IMR-90 (cell line): ENCODE data around the gene ATP1A2. TPM values are rescaled to one million over a fixed set of nuclear protein-coding genes. Genes with fewer than 3 reads are reported as not detected.

Experiments
- ATAC-seq: fragments of 200-7000 bp; cut with Tn5 transposase; 2 replicates; pipeline ENCODE4 v1.9.1; 2020; ENCODE audit warnings: low read depth, mild to moderate bottlenecking, moderate library complexity
- BruUV-seq: library from RNA; stranded (reverse); fragments of 400-500 nt; replicated peaks from 2 replicates; lab custom pipeline; 2021; lab: Mats Ljungman, UMichigan
- CTCF ChIA-PET: fragments of 300-600 bp; formaldehyde crosslinking; extraction: SDS; loops from one replicate; lab custom pipeline; 2021; ENCODE audit warnings: antibody characterized with exemption; lab: Yijun Ruan, JAX
- POLR2A ChIA-PET: fragments of 300-600 bp; sonication (Branson Sonifier 250); formaldehyde crosslinking; loops from one replicate; lab custom pipeline; 2022; ENCODE audit warnings: antibody characterized with exemption; ENCODE audit not compliant: unreplicated experiment; lab: Charles Lee
- DNase-seq: peaks from one replicate; pipeline ENCODE4 v3.0.0; 2013
- H2AFZ ChIP-seq: replicated peaks from 2 replicates; pipeline ENCODE3; 2013; ENCODE audit warnings: low read length, mild to moderate bottlenecking; ENCODE audit not compliant: poor library complexity
- H2AK5ac ChIP-seq: 2 replicates; pipeline ENCODE4 v1.6.1; 2013; ENCODE audit warnings: low read depth, low read length, inconsistent platforms
- H2AK9ac ChIP-seq: replicated peaks from 2 replicates; pipeline ENCODE3; 2013; ENCODE audit warnings: mild to moderate bottlenecking, low read depth, low read length, moderate library complexity; ENCODE audit not compliant: poor library complexity
- H2BK120ac ChIP-seq: 2 replicates; pipeline ENCODE4 v1.6.1; 2013; ENCODE audit warnings: low read depth, low read length, inconsistent platforms
- H2BK15ac ChIP-seq: 3 replicates; pipeline ENCODE4 v1.6.1; 2013; ENCODE audit warnings: low read depth, low read length, inconsistent platforms
- H2BK20ac ChIP-seq: 2 replicates; pipeline ENCODE4 v1.6.1; 2013; ENCODE audit warnings: low read depth, mild to moderate bottlenecking, inconsistent platforms, low read length, moderate library complexity
- H2BK5ac ChIP-seq: 2 replicates; pipeline ENCODE4 v1.6.1; 2013; ENCODE audit warnings: mild to moderate bottlenecking, low read depth, low read length, inconsistent platforms; ENCODE audit not compliant: poor library complexity, severe bottlenecking
- H3K14ac ChIP-seq: replicated peaks from 2 replicates; pipeline ENCODE4 v1.6.1; 2013; ENCODE audit warnings: low read depth, low read length, inconsistent platforms
- H3K18ac ChIP-seq: 2 replicates; pipeline ENCODE4 v1.6.1; 2013; ENCODE audit warnings: low read depth, low read length, control low read depth
- H3K23ac ChIP-seq: 2 replicates; pipeline ENCODE4 v1.6.1; 2013; ENCODE audit warnings: low read depth, low read length, inconsistent platforms
- H3K27ac ChIP-seq: 2 replicates; pipeline ENCODE4 v1.5.1; 2013; ENCODE audit warnings: mild to moderate bottlenecking, control low read depth, low read length; ENCODE audit not compliant: insufficient read depth
- H3K27me3 ChIP-seq: 2 replicates; pipeline ENCODE4 v1.6.1; 2013; ENCODE audit warnings: low read length; ENCODE audit not compliant: control insufficient read depth, insufficient read depth
- H3K36me3 ChIP-seq: 2 replicates; pipeline ENCODE4 v1.6.1; 2013; ENCODE audit warnings: low read length, mixed read lengths; ENCODE audit not compliant: control insufficient read depth, insufficient read depth
- H3K4ac ChIP-seq: 2 replicates; pipeline ENCODE4 v1.6.1; 2013; ENCODE audit warnings: low read depth, low read length, inconsistent platforms
- H3K4me1 ChIP-seq: 2 replicates; pipeline ENCODE4 v1.6.1; 2013; ENCODE audit warnings: low read length, mixed read lengths; ENCODE audit not compliant: control insufficient read depth, insufficient read depth
- H3K4me2 ChIP-seq: 2 replicates; pipeline ENCODE4 v1.6.1; 2013; ENCODE audit warnings: low read depth, mild to moderate bottlenecking, control low read depth, low read length, moderate library complexity
- H3K4me3 ChIP-seq: 2 replicates; pipeline ENCODE4 v1.5.1; 2013; ENCODE audit warnings: low read depth, mild to moderate bottlenecking, control low read depth, low read length, moderate library complexity; ENCODE audit not compliant: insufficient read depth
- H3K56ac ChIP-seq: 2 replicates; pipeline ENCODE4 v1.6.1; 2013; ENCODE audit warnings: low read length, inconsistent platforms; ENCODE audit not compliant: insufficient read depth; ENCODE audit errors: extremely low read depth
- H3K79me1 ChIP-seq, 2 experiments: 2 replicates each; pipeline ENCODE4 v1.6.1; 2013; ENCODE audit warnings: low read length in 2 of 2, inconsistent platforms in 1 of 2, low read depth in 1 of 2
- H3K9ac ChIP-seq: 2 replicates; pipeline ENCODE4 v1.6.1; 2013; ENCODE audit warnings: low read depth, low read length, control low read depth
- H3K9me1 ChIP-seq: 2 replicates; pipeline ENCODE4 v1.6.1; 2013; ENCODE audit warnings: low read length, inconsistent platforms; ENCODE audit not compliant: insufficient read depth
- H3K9me3 ChIP-seq: 2 replicates; pipeline ENCODE4 v1.6.1; 2013; ENCODE audit warnings: low read length; ENCODE audit not compliant: control insufficient read depth, insufficient read depth
- H4K20me1 ChIP-seq: 2 replicates; pipeline ENCODE4 v1.6.1; 2013; ENCODE audit warnings: low read length, inconsistent platforms; ENCODE audit not compliant: insufficient read depth
- H4K5ac ChIP-seq: 2 replicates; pipeline ENCODE4 v1.6.1; 2013; ENCODE audit warnings: mild to moderate bottlenecking, low read depth, low read length, control low read depth
- H4K8ac ChIP-seq, 2 experiments: 2 replicates each; pipeline ENCODE4 v1.6.1; 2013; ENCODE audit warnings: low read depth in 2 of 2, low read length in 2 of 2, control low read depth in 1 of 2, inconsistent platforms in 1 of 2
- H4K91ac ChIP-seq: 2 replicates; pipeline ENCODE4 v1.6.1; 2013; ENCODE audit warnings: low read depth, low read length, inconsistent platforms; ENCODE audit not compliant: insufficient read depth
- BHLHE40 ChIP-seq: fragments of 150-350 bp; IDR thresholded peaks from 2 replicates; pipeline ENCODE4 v1.6.1; 2016; ENCODE audit warnings: mild to moderate bottlenecking, low read depth, low read length
- CEBPB ChIP-seq: IDR thresholded peaks from 2 replicates; pipeline ENCODE4 v1.6.1; 2012; ENCODE audit warnings: low read depth, low read length, improper control_type of control experiment
- CHD1 ChIP-seq: IDR thresholded peaks from 2 replicates; pipeline ENCODE4 v1.6.1; 2012; ENCODE audit warnings: low read depth, low read length, improper control_type of control experiment
- CTCF ChIP-seq: conservative IDR thresholded peaks from 2 replicates; pipeline ENCODE4 v1.5.1; 2012; ENCODE audit warnings: mild to moderate bottlenecking, low read depth, low read length, improper control_type of control experiment
- ELK1 ChIP-seq: fragments of 150-350 bp; IDR thresholded peaks from 2 replicates; pipeline ENCODE4 v1.6.1; 2016; ENCODE audit warnings: low read depth, mild to moderate bottlenecking, low read length, moderate library complexity, borderline replicate concordance
- FOS ChIP-seq: fragments of 150-350 bp; IDR thresholded peaks from 2 replicates; pipeline ENCODE4 v1.6.1; 2016; ENCODE audit warnings: low read depth, low read length
- MAFK ChIP-seq: IDR thresholded peaks from 2 replicates; pipeline ENCODE4 v1.6.1; 2012; ENCODE audit warnings: low read depth, low read length, improper control_type of control experiment
- MAZ ChIP-seq: IDR thresholded peaks from 2 replicates; pipeline ENCODE4 v1.6.1; 2012; ENCODE audit warnings: low read depth, mild to moderate bottlenecking, low read length, improper control_type of control experiment, moderate library complexity, borderline replicate concordance
- MXI1 ChIP-seq: IDR thresholded peaks from 2 replicates; pipeline ENCODE4 v1.6.1; 2012; ENCODE audit warnings: low read depth, mild to moderate bottlenecking, low read length, moderate library complexity, borderline replicate concordance
- NFE2L2 ChIP-seq: fragments of 150-350 bp; IDR thresholded peaks from 2 replicates; pipeline ENCODE4 v1.6.1; 2016; ENCODE audit warnings: low read depth, mild to moderate bottlenecking, low read length
- POLR2A ChIP-seq: IDR thresholded peaks from 2 replicates; pipeline ENCODE4 v1.6.1; 2012; ENCODE audit warnings: mild to moderate bottlenecking, low read depth, low read length
- RAD21 ChIP-seq: IDR thresholded peaks from 2 replicates; pipeline ENCODE4 v1.6.1; 2012; ENCODE audit warnings: low read length, improper control_type of control experiment
- RCOR1 ChIP-seq: IDR thresholded peaks from 2 replicates; pipeline ENCODE4 v1.6.1; 2012; ENCODE audit warnings: mild to moderate bottlenecking, low read length, improper control_type of control experiment; ENCODE audit not compliant: insufficient replicate concordance
- SMC3 ChIP-seq: fragments of 150-350 bp; IDR thresholded peaks from 2 replicates; pipeline ENCODE4 v1.6.1; 2016; ENCODE audit warnings: low read depth, mild to moderate bottlenecking, antibody characterized with exemption, low read length, moderate library complexity
- USF2 ChIP-seq: fragments of 150-350 bp; IDR thresholded peaks from 2 replicates; pipeline ENCODE4 v1.6.1; 2017; ENCODE audit warnings: mild to moderate bottlenecking, antibody characterized with exemption, low read length, low read depth
- WGBS, 2 experiments: methylation state at CpG; one replicate each; pipeline versions ENCODE4 v1.1.5 to v1.1.7; 2013; ENCODE audit warnings: missing lambda C conversion rate in 2 of 2; ENCODE audit not compliant: insufficient read length in 1 of 2; ENCODE audit errors: extremely low coverage in 2 of 2; 5-methylcytosine and 5-hydroxymethylcytosine counted together
- dilution Hi-C: fragments of 300-500 bp; cut with HindIII; formaldehyde crosslinking; loops from one replicate; pipeline ENCODE4 v1.14.3; 2018; ENCODE audit warnings: low sequenced_read_pairs; ENCODE audit not compliant: unreplicated experiment
- in situ Hi-C: fragments of 300-500 bp; cut with MboI; formaldehyde crosslinking; loops from 3 replicates; pipeline ENCODE4 v1.14.3; 2019; ENCODE audit warnings: low sequenced_read_pairs, inconsistent platforms, mixed read lengths
- intact Hi-C: fragments of 100-400 bp; cut with micrococcal nuclease; formaldehyde crosslinking; loops from 2 replicates; pipeline ENCODE4 v1.10.0; 2022
- polyA plus RNA-seq, 3 experiments: library from polyadenylated mRNA; depleted of rRNA; stranded (reverse); fragments of >200 nt; gene quantifications; 2 replicates each; pipeline ENCODE4 v1.2.3, GENCODE V29; 2012; ENCODE audit warnings: low replicate concordance in 1 of 3
- total RNA-seq: library from RNA; depleted of rRNA; stranded (reverse); fragments of >200 nt; gene quantifications from 2 replicates; pipeline ENCODE4 v1.2.3, GENCODE V29; 2012

ATP1A2 gene
- total and polyA plus RNA-seq, 2 of the 4 experiments (the other 2 are of a cell fraction): under 0.01 to 0.15 TPM

GRCh38 chr1:160146107-160146506 is 30.5 kb downstream of the ATP1A2 start:
- ChIA-PET CTCF (interaction anchor here (0.8 kb wide), 1 partner anchor 16 kb away, joined by 6 read pairs; no protein-coding TSS in a partner anchor), POLR2A (interaction anchor here (0.7 kb wide), 1 partner anchor 109 kb away, joined by 12 read pairs; no protein-coding TSS in a partner anchor)
- WGBS, 2 experiments: 90% methylated on average over 4 of the region's 14 CpGs; no CpG with 5 or more reads in 1 of the 2 experiments
- Histone ChIP-seq H4K91ac (no peak overlapping the region), H3K79me1 (no peaks in the 10 kb centered on the region), H2AK5ac (no peak overlapping the region), H3K14ac (no peak overlapping the region), H3K4me2 (no peak overlapping the region), H3K27ac (no peak overlapping the region), H3K9ac (no peak overlapping the region), H4K8ac (no peak overlapping the region), H3K23ac (no peak overlapping the region), H3K9me3 (no peaks in the 10 kb centered on the region), H4K20me1 (no peaks in the 10 kb centered on the region), H3K27me3 (peaks cover 18% of the 10 kb centered on the region), H3K56ac (no peak overlapping the region), H2BK5ac (no peak overlapping the region), H2AK9ac (no peak overlapping the region), H2AFZ (no peak overlapping the region), H2BK20ac (no peak overlapping the region), H3K4me1 (no peaks in the 10 kb centered on the region), H4K5ac (no peak overlapping the region), H2BK120ac (no peak overlapping the region), H3K4ac (no peak overlapping the region), H3K4me3 (no peak overlapping the region), H3K18ac (no peak overlapping the region), H3K36me3 (no peaks in the 10 kb centered on the region), H2BK15ac (no peak overlapping the region), H3K9me1 (no peaks in the 10 kb centered on the region)
- no peak for TF ChIP-seq ELK1
- no peak for TF ChIP-seq CHD1
- no peak for TF ChIP-seq MAZ
- no peak for TF ChIP-seq USF2
- no peak for TF ChIP-seq MXI1
- no peak for TF ChIP-seq MAFK
- no peak for TF ChIP-seq RCOR1
- no peak for TF ChIP-seq SMC3
- TF ChIP-seq NFE2L2: no peak
- TF ChIP-seq BHLHE40: no peak
- TF ChIP-seq CTCF: no peak
- no peak for TF ChIP-seq POLR2A
- no peak for TF ChIP-seq CEBPB
- TF ChIP-seq FOS: no peak
- TF ChIP-seq RAD21: no peak
- DNase-seq: no peak
- BruUV-seq: no TSS peak
- intact Hi-C loops (no loop called here), in situ Hi-C loops (no loop called here), dilution Hi-C loops (no loop called here)
- no peak for ATAC-seq
